GM04503 (cell line): ENCODE measurements around the gene OR11G2.
"Not testable (repeated sequence)": the region's sequence is repeated elsewhere in the genome, so short reads cannot be mapped to it uniquely, and the experiment has no call there.

Source experiments
- DNase-seq: peaks from one replicate; pipeline ENCODE4 v3.0.0-alpha.2; 2012; ENCODE audit warnings: low read depth

OR11G2 gene, protein sequence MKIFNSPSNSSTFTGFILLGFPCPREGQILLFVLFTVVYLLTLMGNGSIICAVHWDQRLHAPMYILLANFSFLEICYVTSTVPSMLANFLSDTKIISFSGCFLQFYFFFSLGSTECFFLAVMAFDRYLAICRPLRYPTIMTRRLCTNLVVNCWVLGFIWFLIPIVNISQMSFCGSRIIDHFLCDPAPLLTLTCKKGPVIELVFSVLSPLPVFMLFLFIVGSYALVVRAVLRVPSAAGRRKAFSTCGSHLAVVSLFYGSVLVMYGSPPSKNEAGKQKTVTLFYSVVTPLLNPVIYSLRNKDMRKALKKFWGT

DNA sequence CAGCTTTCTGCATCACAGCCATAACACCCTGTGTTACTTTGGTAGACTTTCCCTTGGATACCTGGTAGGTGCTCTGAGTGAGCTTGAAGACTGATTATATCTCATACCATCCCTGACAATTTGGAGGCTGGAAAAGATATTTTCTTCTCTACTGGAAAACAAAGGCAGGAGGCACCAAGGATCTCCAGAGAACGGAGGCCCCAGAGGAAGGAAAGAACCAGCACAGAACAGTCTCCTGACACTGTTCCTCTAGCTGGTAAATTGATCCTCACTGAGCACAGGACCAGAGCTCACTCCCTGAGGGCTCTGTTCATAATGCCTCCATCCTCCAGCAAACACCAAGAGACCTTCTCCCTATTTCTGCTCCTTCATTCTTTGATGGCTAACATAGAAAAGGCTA, at the start of gene OR11G2:
Gene OR11G2 (plus strand): TSS at position 301 of the 400 bp plus-strand sequence. CDS start 6,542 bp downstream, outside the sequence.
- DNase-seq = no peak

DNA sequence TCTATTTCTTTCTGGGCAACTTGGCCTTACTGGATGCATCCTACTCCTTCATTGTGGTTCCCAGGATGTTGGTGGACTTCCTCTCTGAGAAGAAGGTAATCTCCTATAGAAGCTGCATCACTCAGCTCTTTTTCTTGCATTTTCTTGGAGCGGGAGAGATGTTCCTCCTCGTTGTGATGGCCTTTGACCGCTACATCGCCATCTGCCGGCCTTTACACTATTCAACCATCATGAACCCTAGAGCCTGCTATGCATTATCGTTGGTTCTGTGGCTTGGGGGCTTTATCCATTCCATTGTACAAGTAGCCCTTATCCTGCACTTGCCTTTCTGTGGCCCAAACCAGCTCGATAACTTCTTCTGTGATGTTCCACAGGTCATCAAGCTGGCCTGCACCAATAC, 46.8 kb upstream of the OR11G2 start:
- DNase-seq = no peak

DNA sequence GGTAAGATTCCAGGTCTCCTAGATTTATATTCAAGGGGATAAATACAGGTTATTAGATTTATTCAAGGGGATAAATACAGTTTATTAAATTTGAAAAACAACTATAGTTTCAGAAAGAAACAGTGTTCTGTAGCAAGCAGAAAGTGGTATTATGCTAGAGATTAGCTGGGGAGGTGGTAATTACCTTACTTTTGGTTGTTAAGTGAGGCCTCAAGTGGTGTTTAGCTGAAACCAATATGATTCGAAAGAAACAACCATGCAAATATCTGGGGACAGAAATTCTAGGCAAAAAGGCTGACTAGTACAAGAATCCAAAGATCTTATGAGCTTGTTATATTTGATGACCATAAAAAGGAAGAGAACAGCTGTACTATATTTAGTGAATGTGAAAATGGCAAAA, 45.9 kb upstream of the OR11G2 start:
- no peak for DNase-seq

DNA sequence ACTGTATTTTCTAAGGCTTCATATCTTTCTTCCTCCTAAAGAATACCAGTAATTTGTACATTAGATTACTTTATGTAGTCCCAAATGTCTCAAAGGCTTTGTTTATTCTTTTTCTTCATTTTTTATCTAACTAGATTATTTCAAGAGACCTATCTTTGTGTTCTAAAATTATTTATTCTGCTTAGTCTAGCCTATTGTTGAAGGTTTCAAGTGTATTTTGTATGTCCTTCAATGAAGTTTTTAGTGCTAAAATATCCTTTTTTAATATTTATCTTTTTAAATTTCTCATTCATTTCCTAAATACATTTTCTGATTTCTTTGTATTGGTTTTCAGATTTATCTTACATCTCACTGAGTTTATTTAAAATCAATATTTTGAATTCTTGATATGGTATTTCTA, 26.2 kb upstream of the OR11G2 start:
- no peak for DNase-seq

DNA sequence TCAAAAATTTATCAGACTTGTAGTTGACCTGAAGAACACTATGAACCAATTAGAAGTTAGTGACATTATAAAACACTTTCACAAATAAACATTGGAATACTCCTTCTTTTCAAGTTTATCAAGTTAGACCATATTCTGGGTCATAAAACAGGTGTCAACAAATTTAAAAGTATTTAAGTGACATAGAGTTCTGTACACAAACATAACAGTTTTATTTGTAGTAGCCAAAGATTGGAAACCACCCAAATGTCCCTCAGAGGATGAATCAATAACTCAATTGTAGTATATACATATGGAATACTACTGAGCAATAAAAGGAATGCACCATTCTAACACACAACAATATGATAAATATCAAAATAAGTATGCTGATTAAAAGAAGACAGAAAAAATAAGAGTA, 23.6 kb upstream of the OR11G2 start:
- no peak for DNase-seq

DNA sequence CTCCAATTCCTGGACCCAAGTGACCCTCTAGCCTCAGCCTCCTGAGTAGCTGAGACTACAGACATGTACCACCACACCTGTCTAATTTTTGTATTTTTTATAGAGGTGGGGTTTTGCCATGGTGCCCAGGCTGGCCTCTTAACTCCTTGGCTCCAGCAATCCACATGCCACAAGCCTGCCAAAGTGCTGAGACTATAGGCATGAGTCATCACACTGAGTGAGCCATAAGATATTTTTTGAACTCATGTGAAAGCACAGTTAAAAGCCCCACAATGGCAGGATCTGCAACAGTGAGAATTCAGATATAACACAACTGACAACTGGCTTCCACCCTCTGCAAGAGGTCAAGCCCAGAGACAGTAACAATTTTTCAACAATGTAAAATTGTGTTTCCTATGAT, 20.8 kb upstream of the OR11G2 start:
- not testable (repeated sequence) for DNase-seq

DNA sequence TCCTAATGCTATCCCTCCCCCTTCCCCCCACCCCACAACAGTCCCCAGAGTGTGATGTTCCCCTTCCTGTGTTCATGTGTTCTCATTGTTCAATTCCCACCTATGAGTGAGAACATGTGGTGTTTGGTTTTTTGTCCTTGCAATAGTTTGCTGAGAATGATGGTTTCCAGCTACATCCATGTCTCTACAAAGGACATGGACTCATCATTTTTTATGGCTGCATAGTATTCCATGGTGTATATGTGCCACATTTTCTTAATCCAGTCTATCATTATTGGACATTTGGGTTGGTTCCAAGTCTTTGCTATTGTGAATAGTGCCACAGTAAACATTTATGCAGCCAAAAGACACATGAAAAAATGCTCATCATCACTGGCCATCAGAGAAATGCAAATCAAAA, 16.5 kb upstream of the OR11G2 start:
- not testable (repeated sequence) for DNase-seq

DNA sequence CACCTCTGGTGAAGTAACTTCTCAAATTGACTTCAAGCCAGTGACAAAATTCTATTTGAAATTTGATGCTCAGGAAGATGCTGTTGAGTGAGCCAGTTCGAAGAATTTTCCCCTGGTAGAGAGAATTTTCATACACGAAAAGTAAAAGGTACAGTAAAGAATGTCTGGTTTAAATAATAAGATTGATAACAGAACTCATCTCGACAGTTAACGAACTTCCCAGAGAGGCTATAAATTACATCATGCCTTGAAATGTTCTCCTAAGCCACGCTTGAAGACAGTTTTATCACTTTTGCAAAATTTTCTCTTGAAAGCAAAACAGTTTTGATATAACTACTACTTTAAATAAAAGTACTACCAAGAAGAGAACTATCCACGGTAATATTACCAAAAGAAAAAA, 14.4 kb upstream of the OR11G2 start:
- no peak for DNase-seq

DNA sequence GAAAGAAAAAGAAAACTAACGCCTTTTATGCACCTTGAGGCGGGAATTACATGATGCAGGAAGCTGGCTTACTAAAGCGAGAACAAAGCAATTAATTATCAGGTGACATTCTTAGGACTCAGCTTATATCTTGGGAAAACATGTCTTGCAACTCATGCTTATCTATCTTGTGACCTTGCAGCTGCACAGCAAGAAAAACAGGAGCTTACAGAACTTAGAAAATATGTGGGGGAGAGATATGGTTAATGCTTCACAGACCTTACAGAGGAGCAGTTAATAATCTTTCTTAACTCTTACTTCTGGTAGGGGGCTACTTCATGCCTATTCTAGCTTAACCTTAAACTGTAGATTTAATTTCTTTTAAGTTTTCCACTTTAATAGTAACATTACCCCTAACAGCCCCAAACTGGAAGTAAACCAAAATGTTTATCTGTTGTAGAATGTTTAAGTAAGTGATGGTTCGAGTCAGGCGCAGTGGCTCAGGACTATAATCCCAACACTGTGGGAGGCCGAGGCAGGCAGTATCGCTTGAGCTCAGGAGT, 13.2 kb upstream of the OR11G2 start:
- DNase-seq = no peak

DNA sequence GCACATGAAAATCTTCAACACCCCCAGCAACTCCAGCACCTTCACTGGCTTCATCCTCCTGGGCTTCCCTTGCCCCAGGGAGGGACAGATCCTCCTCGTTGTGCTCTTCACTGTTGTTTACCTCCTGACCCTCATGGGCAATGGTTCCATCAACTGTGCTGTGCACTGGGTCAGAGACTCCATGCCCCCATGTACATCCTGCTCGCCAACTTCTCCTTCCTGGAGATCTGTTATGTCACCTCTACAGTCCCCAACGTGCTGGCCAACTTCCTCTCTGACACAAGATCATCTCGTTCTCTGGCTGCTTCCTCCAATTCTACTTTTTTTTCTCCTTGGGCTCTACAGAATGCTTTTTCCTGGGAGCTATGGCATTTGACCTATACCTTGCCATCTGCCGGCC, 11.5 kb upstream of the OR11G2 start:
- no peak for DNase-seq

DNA sequence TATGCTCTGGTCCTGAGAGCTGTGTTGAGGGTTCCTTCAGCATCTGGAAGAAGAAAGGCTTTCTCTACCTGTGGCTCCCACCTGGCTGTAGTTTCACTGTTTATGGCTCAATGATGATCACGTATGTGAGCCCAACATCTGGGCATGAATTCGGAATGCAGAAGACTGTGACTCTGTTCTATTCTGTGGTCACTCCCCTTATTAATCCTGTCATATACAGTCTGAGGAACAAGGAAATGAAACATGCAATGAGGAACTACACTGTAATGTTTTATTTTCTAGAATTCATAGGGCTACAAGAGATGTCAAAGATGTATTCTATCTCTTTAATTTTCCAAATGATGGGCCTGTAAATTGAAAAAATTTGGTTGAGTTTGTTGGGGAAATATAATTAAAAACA, 10.8 kb upstream of the OR11G2 start:
- no peak for DNase-seq

DNA sequence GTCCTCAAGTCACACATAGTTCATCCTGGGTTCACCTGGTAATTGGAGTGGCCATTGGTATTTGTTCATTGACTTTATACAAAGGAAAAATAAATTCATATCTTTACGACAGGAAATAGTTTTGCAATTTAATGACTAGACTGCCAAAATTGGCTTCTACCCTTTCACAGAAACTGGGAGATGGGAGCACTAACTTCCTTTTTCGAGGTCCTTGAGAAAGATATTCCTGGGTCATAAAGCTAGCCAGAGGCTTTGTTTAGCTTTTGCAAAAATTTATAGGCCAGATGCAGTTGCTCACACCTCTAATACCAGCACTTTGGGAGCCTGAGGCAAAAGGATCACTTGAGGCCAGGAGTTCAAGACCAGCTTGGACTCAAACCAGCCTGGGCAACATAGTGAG, 10.2 kb upstream of the OR11G2 start:
- DNase-seq = no peak

DNA sequence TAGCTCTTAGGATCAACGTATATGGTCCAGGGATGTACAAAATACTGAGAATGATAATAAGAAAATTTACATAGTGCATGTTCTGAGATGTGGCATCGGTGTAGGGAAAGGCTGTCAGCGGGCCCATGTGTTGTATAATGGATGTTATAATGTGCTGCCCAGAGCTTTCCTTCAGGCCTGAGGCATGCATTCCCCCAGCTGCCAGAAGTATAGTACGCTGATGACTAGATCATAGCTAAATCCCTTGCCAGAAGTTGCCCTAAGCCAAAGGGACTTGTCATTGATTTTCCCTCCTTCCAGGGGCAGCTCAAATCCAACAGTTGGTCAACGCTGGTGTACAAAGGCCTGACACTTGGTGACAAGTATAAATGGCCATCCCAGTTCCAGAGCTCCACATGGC, 6.5 kb upstream of the OR11G2 start:
- DNase-seq = no peak

DNA sequence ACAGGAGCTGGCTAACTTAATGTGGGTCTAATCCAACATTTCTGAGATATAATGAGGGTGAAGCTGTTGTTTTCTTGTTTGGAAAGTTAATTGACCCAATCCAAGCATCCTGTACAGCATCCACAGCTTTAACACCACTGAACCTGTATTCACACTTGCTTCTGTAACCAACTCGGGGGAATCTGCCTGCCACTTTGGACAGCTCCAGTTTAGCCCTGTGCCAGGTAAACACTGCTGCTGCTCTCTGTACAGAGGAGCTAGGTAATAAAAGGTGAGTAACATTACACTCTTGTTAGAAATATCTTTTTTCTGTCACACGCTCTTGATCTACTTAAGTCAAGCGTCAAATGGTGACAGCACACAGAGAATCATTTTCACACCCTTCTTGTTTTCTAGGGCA, 700 bp downstream of the OR11G2 start:
- no peak for DNase-seq

DNA sequence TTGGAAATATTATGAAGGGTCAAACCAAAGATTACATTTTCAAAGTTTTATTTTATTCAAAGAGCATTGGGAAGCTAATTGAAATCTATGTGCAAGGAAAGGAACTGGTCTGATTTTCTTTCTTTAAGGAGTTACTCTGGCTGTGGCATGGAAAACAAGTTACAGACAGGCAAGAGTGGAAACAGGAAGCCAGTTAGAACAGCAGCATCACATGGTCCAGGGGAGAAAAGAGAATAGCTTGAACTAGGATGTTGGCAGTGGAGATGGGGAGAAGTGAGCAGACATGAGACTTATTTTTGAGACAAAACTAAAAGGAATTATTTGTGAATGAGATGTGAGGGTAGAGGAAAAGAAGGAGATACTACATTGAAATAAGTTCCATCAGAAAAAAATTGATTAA, 3.4 kb downstream of the OR11G2 start:
- no peak for DNase-seq

DNA sequence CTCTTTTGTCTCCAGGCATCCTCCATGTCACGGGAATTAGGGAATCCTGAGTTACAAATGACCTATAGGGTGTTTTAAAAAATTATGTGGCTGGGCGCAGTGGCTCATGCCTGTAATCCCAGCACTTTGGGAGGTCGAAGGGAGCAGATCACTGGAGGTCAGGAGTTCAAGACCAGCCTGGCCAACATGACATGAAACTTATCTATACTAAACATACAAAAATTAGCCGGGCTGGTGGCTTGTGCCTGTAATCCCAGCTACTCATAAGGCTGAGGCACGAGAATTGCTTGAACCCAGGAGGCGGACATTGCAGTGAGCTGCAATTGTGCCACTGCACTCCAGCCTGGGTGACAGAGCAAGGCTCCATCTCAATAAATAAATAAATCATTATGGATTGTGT, 4.5 kb downstream of the OR11G2 start:
- DNase-seq = not testable (repeated sequence)

DNA sequence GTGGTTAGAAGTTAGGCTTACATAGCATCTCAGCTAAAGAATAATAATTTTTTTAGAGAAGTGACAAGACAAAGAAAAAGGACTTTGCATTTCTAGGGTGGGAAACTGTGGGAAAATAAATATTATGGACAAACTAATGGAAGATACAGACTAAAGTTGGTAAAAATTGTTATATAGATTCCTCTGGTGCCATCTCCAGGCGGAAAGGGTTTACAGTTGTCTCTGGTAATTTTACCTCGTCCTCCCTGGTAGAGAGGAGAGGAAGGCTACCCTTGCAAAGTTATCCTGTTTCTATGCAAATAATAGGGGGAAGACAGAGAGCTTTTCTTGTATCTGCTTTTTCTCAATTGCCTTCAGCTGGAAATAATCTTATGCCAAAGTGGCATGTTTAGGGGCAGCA, 5.2 kb downstream of the OR11G2 start:
- DNase-seq = no peak

DNA sequence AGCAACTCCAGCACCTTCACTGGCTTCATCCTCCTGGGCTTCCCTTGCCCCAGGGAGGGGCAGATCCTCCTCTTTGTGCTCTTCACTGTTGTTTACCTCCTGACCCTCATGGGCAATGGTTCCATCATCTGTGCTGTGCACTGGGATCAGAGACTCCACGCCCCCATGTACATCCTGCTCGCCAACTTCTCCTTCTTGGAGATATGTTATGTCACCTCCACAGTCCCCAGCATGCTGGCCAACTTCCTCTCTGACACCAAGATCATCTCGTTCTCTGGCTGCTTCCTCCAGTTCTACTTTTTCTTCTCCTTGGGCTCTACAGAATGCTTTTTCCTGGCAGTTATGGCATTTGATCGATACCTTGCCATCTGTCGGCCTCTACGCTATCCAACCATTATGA, 6.8 kb downstream of the OR11G2 start:
- no peak for DNase-seq

DNA sequence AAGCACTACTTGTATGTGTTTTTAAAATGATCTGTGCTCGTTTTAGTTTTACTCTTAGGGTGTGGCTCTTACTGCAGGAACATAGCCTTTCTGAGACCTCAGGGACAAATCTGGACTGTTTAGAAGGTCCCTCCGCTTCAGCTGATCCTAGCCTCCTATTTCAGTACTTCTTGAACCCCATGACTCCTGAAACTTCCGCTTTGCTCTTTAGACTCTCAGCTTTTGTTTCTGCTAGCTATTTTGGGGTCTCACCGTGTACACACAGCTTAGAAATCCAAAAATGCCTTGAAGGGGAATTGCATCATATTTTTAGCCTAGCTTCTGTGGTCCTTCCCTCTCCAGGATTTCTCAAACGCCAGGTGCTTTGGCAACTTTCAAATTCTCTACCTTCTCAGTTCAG, 8.3 kb downstream of the OR11G2 start:
- no peak for DNase-seq

DNA sequence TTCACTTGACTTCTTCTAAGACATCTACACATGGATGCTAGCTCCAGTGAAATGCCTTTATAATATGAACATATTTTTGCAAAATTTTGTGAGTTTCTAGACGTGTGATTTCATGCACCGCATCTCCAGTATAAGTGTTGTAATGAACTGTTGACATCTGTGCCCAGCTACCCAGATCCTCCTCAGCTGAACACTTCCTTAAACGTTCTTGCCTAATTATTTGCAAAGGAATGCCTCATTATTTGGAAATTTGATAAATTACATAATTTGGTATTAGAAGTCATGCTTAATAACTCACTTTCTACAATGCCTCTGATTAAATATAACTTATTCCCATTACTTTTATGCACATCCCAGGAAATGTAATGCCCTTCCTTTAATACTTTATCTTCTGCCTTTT, 14.0 kb downstream of the OR11G2 start:
- no peak for DNase-seq

DNA sequence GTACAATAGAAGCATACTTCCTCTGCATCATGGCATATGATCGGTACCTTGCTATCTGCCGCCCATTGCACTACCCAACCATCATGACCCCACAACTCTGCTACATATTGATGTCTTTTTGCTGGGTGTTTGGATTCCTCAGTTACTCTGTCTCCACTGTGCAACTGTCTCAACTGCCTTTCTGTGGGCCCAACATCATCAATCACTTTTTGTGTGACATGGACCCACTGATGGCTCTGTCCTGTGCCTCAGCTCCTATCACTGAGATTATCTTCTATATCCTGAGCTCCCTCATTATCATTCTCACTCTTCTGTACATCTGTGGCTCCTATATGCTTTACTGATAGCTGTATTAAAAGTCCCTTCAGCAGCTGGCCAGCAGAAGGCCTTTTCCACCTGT, 18.9 kb downstream of the OR11G2 start:
- DNase-seq = no peak

DNA sequence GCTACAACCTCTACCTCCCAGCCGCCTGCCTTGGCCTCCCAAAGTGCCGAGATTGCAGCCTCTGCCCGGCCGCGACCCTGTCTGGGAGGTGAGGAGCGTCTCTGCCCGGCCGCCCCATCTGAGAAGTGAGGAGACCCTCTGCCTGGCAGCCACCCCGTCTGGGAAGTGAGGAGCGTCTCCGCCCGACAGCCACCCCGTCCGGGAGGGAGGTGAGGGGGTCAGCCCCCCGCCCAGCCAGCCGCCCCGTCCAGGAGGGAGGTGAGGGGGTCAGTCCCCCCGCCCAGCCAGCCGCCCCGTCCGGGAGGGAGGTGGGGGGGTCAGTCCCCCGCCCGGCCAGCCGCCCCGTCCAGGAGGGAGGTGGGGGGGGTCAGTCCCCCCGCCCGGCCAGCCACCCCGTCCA, 21.7 kb downstream of the OR11G2 start:
- DNase-seq = not testable (repeated sequence)

DNA sequence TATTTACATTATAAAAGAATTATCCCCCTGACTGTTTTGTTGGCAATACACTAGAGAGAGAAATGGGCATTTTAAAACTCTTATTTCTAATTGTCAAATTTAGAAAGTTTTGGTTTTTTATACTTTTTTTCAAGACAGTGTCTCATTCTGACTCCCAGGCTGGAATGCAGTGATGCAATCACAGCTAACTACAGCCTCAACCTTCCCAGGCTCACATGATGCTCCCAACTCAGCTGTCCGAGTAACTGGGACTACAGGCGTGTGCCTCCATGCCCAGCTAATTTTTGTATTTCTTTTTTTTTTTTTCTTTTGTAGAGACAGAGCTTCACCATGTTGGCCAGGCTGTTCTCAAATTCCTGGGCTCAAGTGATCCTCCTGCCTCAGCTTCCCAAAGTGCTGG, 24.5 kb downstream of the OR11G2 start:
- DNase-seq = peak; percentile 10

DNA sequence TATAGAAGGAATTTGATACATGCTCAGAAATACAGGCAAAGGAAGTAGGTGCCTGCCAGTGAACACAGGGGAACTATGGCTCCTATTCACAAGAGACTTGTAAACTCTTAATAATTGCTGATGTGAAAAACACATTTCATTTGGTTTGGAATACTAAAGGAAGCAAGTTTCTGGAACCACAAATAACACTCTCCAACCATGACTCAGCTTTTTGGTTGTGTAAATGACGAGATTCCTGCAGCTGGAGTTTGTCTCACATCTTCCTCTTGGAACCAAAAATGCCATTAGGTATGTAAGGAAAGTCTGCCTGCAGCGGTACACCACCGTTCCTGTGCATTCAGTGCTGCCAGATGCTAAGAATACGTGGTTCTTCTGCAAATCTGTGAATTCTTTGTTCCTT, 28.3 kb downstream of the OR11G2 start:
- peak; percentile 3 for DNase-seq
